Loucy (cell line): ENCODE results near the gene DCDC2.

Experiments used
- H2AFZ ChIP-seq: fragments of 200-600 bp; sonication (generic); 2 replicates; pipeline ENCODE4 v1.6.0; 2016; ENCODE audit warnings: antibody characterized with exemption, mild to moderate bottlenecking, low read length, moderate library complexity
- H3F3A ChIP-seq: fragments of 200-600 bp; 2 replicates; pipeline ENCODE4 v1.6.0; 2016; ENCODE audit warnings: antibody characterized with exemption, low read depth, mild to moderate bottlenecking
- H3K27me3 ChIP-seq: fragments of 200-600 bp; sonication (generic); 2 replicates; pipeline ENCODE4 v1.6.1; 2014; ENCODE audit warnings: low read length, mild to moderate bottlenecking; ENCODE audit not compliant: insufficient read depth, poor library complexity, severe bottlenecking
- H3K36me3 ChIP-seq: fragments of 200-600 bp; sonication (generic); 2 replicates; pipeline ENCODE4 v1.6.1; 2016; ENCODE audit warnings: low read length; ENCODE audit not compliant: insufficient read depth
- H3K4me1 ChIP-seq: fragments of 200-600 bp; sonication (generic); 2 replicates; pipeline ENCODE4 v1.5.1; 2014; ENCODE audit warnings: low read length, mild to moderate bottlenecking; ENCODE audit not compliant: insufficient read depth, poor library complexity, severe bottlenecking
- H3K4me2 ChIP-seq: fragments of 200-600 bp; sonication (generic); 2 replicates; pipeline ENCODE4 v1.6.0; 2014; ENCODE audit warnings: antibody characterized with exemption, low read length, low read depth, mild to moderate bottlenecking; ENCODE audit not compliant: poor library complexity, severe bottlenecking
- H3K4me3 ChIP-seq: fragments of 200-600 bp; sonication (generic); 2 replicates; pipeline ENCODE4 v1.5.1; 2014; ENCODE audit warnings: low read length, mild to moderate bottlenecking, mixed read lengths; ENCODE audit not compliant: poor library complexity, severe bottlenecking
- H3K79me2 ChIP-seq: fragments of 200-600 bp; sonication (generic); 2 replicates; pipeline ENCODE4 v1.6.1; 2014; ENCODE audit warnings: low read length; ENCODE audit not compliant: insufficient read depth
- H3K9ac ChIP-seq: fragments of 200-600 bp; sonication (generic); 2 replicates; pipeline ENCODE4 v1.6.0; 2014; ENCODE audit warnings: mild to moderate bottlenecking, low read depth, low read length, moderate library complexity; ENCODE audit not compliant: poor library complexity, severe bottlenecking
- H3K9me2 ChIP-seq: fragments of 200-600 bp; sonication (generic); replicated peaks from 2 replicates; pipeline ENCODE4 v1.6.1; 2016; ENCODE audit warnings: low read depth, low read length, mixed read lengths
- H3K9me3 ChIP-seq: fragments of 200-600 bp; sonication (generic); 2 replicates; pipeline ENCODE4 v1.6.1; 2014; ENCODE audit warnings: mild to moderate bottlenecking, antibody characterized with exemption, low read length, low read depth; ENCODE audit not compliant: insufficient read depth
- H4K20me1 ChIP-seq: fragments of 200-600 bp; sonication (generic); 2 replicates; pipeline ENCODE4 v1.6.0; 2014; ENCODE audit warnings: antibody characterized with exemption, low read length, mild to moderate bottlenecking; ENCODE audit not compliant: insufficient read depth, poor library complexity, severe bottlenecking
- EZH2phosphoT487 ChIP-seq: fragments of 200-600 bp; IDR thresholded peaks from 2 replicates; pipeline ENCODE4 v1.6.1; 2018; ENCODE audit warnings: antibody characterized with exemption, mild to moderate bottlenecking, moderate library complexity, borderline replicate concordance
- TF ChIP-seq, protein P1 (sequence below): fragments of 200-600 bp; sonication (generic); conservative IDR thresholded peaks from 2 replicates; pipeline ENCODE4 v1.5.1; 2014; ENCODE audit warnings: mild to moderate bottlenecking, antibody characterized with exemption, low read length

DCDC2 gene

DNA sequence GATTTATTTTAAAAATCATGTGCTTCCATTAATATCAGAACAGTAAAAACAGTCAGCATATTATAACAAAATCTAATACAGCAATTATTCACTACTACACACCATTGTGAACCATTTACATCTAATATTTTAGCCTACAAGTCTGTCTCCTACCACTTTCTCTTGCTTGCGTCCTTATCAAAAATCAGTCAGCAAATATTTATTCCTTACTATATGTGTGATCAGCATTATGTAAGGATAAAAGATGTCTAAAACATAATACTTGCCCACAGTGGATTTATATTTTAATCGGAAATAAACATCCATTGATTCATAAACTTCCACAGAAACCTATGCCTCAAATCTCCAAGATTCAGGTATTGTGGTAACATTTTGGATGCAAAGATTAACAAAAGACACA lies 132.0 kb downstream of the DCDC2 start:
- Histone ChIP-seq H3F3A (no peaks in the 10 kb centered on the region), H4K20me1 (no peaks in the 10 kb centered on the region), H3K27me3 (no peaks in the 10 kb centered on the region), H3K79me2 (no peaks in the 10 kb centered on the region), H3K4me1 (no peaks in the 10 kb centered on the region), H2AFZ (no peak overlapping the region), H3K9ac (no peak overlapping the region), H3K36me3 (no peaks in the 10 kb centered on the region), H3K9me3 (no peaks in the 10 kb centered on the region), H3K4me3 (no peak overlapping the region), H3K9me2 (no peaks in the 10 kb centered on the region), H3K4me2 (no peak overlapping the region)
- TF ChIP-seq, protein P1, sequence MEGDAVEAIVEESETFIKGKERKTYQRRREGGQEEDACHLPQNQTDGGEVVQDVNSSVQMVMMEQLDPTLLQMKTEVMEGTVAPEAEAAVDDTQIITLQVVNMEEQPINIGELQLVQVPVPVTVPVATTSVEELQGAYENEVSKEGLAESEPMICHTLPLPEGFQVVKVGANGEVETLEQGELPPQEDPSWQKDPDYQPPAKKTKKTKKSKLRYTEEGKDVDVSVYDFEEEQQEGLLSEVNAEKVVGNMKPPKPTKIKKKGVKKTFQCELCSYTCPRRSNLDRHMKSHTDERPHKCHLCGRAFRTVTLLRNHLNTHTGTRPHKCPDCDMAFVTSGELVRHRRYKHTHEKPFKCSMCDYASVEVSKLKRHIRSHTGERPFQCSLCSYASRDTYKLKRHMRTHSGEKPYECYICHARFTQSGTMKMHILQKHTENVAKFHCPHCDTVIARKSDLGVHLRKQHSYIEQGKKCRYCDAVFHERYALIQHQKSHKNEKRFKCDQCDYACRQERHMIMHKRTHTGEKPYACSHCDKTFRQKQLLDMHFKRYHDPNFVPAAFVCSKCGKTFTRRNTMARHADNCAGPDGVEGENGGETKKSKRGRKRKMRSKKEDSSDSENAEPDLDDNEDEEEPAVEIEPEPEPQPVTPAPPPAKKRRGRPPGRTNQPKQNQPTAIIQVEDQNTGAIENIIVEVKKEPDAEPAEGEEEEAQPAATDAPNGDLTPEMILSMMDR, result no peak
- no peak for TF ChIP-seq EZH2phosphoT487

DNA sequence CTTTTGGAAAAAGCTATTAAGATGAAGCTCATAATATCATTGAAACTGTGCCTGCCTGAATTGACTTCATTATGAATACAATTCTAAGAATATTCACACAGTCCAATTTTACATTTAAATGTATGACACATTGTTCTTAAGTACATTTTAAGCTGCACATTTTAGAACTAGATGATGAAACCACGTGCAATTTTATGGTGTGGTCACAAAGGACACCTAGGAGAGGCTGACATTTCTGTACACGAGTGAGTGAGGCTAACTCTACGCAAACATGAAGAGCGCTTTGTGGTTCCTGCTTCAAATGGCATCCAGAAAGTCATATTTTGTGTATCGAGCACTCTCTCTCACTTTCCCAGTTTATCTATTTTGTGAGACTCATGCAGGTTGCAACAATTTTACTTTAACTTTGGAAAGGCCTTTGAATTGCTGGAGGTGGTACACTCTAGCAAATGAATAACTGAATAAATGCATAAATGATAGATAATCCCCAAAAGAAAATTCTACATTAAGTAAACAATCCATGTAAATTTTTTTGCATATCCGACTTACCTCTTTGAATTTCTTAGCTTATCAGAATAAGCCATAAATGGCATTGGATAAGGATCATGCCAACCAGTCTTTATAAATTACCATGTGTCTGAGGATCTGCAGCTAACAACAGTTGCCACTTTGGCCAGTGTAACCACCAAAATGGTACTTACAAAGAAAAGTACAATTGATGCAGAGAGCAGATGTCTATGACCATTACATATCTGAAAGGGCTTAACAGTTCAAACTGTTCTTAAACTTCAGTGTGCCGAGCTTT lies 134.5 kb downstream of the DCDC2 start:
- no peaks in the 10 kb centered on the region for H3K27me3 ChIP-seq
- no peak overlapping the region for H3K9ac ChIP-seq
- no peaks in the 10 kb centered on the region for H3F3A ChIP-seq
- H3K4me3 ChIP-seq, result no peak overlapping the region
- no peaks in the 10 kb centered on the region for H3K36me3 ChIP-seq
- no peaks in the 10 kb centered on the region for H3K79me2 ChIP-seq
- no peak for TF ChIP-seq EZH2phosphoT487
- TF ChIP-seq, protein P1, result no peak
- H3K9me3 ChIP-seq, result no peaks in the 10 kb centered on the region
- no peaks in the 10 kb centered on the region for H3K4me1 ChIP-seq
- H3K4me2 ChIP-seq, result no peak overlapping the region
- H2AFZ ChIP-seq, result no peak overlapping the region
- no peaks in the 10 kb centered on the region for H3K9me2 ChIP-seq
- no peaks in the 10 kb centered on the region for H4K20me1 ChIP-seq

DNA sequence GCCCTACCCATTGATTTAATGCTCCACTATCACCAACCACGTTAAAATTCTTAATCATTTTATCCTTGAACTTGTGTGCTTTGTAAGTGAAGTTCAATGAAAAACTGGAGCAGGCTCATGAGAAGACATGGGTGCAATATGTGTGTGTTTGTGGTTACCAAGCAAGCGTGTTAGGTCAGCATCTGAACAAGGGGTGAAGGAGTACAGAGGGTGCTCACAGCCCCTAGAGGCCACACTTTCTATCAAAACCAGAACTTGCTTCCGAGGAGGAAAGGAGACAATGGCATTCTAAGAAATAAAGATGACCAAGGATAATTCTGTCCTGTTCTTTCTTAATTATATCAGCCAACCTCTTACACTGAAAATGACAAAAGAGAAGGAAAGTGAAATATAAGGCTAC lies 138.2 kb downstream of the DCDC2 start:
- Histone ChIP-seq H3K9ac (no peak overlapping the region), H3K4me3 (no peak overlapping the region), H3K9me3 (no peaks in the 10 kb centered on the region), H3K4me1 (no peaks in the 10 kb centered on the region), H3K79me2 (no peaks in the 10 kb centered on the region), H3K9me2 (no peaks in the 10 kb centered on the region), H2AFZ (no peak overlapping the region), H3K36me3 (no peaks in the 10 kb centered on the region), H3K4me2 (no peak overlapping the region), H4K20me1 (no peaks in the 10 kb centered on the region), H3K27me3 (no peaks in the 10 kb centered on the region), H3F3A (no peaks in the 10 kb centered on the region)
- TF ChIP-seq, protein P1, result no peak
- no peak for TF ChIP-seq EZH2phosphoT487
